HCT116 (cell line): ENCODE results near the gene SND1.

ENCODE experiments used
- CEBPB ChIP-seq: IDR thresholded peaks from 2 replicates; pipeline ENCODE4 v1.6.1; 2012; ENCODE audit warnings: low read depth
- ELF1 ChIP-seq: IDR thresholded peaks from 2 replicates; pipeline ENCODE4 v1.6.1; 2012; ENCODE audit warnings: low read depth, borderline replicate concordance
- EZH2 ChIP-seq: fragments of 200-600 bp; sonication (generic); IDR thresholded peaks from 2 replicates; pipeline ENCODE4 v1.6.1; 2017; ENCODE audit warnings: antibody characterized with exemption, mixed run types
- EZH2phosphoT487 ChIP-seq: fragments of 200-600 bp; IDR thresholded peaks from 2 replicates; pipeline ENCODE4 v1.6.1; 2018; ENCODE audit warnings: antibody characterized with exemption, borderline replicate concordance
- POLR2A ChIP-seq: IDR thresholded peaks from 2 replicates; pipeline ENCODE4 v1.7.0; 2011; ENCODE audit warnings: borderline replicate concordance; ENCODE audit not compliant: insufficient read depth, insufficient read length; ENCODE audit errors: extremely low read depth
- POLR2AphosphoS5 ChIP-seq: IDR thresholded peaks from 2 replicates; pipeline ENCODE4 v1.6.1; 2011; ENCODE audit warnings: mild to moderate bottlenecking, low read depth, low read length, moderate library complexity
- RAD21 ChIP-seq: IDR thresholded peaks from 2 replicates; pipeline ENCODE4 v1.6.1; 2012; ENCODE audit warnings: low read depth, mild to moderate bottlenecking
- SIN3A ChIP-seq: IDR thresholded peaks from 2 replicates; pipeline ENCODE4 v1.6.1; 2012; ENCODE audit warnings: low read depth
- TCF7L2 ChIP-seq: IDR thresholded peaks from 2 replicates; pipeline ENCODE4 v1.7.0; 2011; ENCODE audit warnings: borderline replicate concordance, inconsistent platforms; ENCODE audit not compliant: insufficient read depth, insufficient read length; ENCODE audit errors: extremely low read depth
- ZNF274 ChIP-seq: fragments of 200-500 bp; sonication (Bioruptor generic); IDR thresholded peaks from 2 replicates; pipeline ENCODE4 v1.6.1; 2014; ENCODE audit warnings: mild to moderate bottlenecking, low read depth, low read length, inconsistent platforms
- TF ChIP-seq, protein P1 (sequence below), 3 experiments: fragments of 200-600 bp in 1 of 3; sonication (generic) in 1 of 3; IDR thresholded peaks in 2 of 3; conservative IDR thresholded peaks in 1 of 3; 2 replicates each; pipeline ENCODE4 v1.5.1; 2012 to 2017; ENCODE audit warnings: low read depth in 2 of 3, low read length in 2 of 3, antibody characterized with exemption in 1 of 3, borderline replicate concordance in 1 of 3, control low read depth in 1 of 3, mild to moderate bottlenecking in 1 of 3, mixed read lengths in 1 of 3, mixed run types in 1 of 3, moderate library complexity in 1 of 3; ENCODE audit not compliant: insufficient read depth in 1 of 3
- TF ChIP-seq, protein P2 (sequence below): IDR thresholded peaks from 2 replicates; pipeline ENCODE4 v1.6.1; 2012; ENCODE audit warnings: low read depth
- TF ChIP-seq, protein P3 (sequence below): IDR thresholded peaks from 2 replicates; pipeline ENCODE4 v1.6.1; 2012

DNA sequence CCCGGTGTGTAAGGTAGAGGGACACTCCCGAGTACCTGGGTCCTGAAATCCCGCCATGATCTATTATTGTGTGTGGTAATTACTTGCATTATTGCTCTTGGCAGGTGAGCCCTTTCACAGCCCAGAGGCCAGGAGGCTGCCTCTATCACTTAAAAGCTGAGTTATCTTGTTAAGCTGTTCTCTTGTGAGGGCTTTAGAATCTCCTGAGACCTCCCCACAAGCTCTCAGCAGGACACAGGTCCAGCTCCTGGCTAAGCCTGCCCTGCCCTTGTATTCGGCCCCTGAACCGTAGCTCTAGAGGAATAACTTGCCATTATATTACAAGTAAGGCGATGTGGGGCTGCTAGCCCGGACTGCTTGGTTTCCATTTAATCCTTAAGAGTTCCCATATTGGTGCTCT lies 13.9 kb downstream of the SND1 start:
- TF ChIP-seq, protein P1, sequence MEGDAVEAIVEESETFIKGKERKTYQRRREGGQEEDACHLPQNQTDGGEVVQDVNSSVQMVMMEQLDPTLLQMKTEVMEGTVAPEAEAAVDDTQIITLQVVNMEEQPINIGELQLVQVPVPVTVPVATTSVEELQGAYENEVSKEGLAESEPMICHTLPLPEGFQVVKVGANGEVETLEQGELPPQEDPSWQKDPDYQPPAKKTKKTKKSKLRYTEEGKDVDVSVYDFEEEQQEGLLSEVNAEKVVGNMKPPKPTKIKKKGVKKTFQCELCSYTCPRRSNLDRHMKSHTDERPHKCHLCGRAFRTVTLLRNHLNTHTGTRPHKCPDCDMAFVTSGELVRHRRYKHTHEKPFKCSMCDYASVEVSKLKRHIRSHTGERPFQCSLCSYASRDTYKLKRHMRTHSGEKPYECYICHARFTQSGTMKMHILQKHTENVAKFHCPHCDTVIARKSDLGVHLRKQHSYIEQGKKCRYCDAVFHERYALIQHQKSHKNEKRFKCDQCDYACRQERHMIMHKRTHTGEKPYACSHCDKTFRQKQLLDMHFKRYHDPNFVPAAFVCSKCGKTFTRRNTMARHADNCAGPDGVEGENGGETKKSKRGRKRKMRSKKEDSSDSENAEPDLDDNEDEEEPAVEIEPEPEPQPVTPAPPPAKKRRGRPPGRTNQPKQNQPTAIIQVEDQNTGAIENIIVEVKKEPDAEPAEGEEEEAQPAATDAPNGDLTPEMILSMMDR (IDR thresholded peaks at IDR 0.05 in 2 of 3, conservative IDR thresholded peaks at IDR 0.05 in 1 of 3; ENCODE audit: borderline replicate concordance in 1 of 3, insufficient read depth in 1 of 3, low read depth in 2 of 3, low read length in 2 of 3), result no peak
- TF ChIP-seq, protein P2, sequence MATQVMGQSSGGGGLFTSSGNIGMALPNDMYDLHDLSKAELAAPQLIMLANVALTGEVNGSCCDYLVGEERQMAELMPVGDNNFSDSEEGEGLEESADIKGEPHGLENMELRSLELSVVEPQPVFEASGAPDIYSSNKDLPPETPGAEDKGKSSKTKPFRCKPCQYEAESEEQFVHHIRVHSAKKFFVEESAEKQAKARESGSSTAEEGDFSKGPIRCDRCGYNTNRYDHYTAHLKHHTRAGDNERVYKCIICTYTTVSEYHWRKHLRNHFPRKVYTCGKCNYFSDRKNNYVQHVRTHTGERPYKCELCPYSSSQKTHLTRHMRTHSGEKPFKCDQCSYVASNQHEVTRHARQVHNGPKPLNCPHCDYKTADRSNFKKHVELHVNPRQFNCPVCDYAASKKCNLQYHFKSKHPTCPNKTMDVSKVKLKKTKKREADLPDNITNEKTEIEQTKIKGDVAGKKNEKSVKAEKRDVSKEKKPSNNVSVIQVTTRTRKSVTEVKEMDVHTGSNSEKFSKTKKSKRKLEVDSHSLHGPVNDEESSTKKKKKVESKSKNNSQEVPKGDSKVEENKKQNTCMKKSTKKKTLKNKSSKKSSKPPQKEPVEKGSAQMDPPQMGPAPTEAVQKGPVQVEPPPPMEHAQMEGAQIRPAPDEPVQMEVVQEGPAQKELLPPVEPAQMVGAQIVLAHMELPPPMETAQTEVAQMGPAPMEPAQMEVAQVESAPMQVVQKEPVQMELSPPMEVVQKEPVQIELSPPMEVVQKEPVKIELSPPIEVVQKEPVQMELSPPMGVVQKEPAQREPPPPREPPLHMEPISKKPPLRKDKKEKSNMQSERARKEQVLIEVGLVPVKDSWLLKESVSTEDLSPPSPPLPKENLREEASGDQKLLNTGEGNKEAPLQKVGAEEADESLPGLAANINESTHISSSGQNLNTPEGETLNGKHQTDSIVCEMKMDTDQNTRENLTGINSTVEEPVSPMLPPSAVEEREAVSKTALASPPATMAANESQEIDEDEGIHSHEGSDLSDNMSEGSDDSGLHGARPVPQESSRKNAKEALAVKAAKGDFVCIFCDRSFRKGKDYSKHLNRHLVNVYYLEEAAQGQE, result no peak
- TF ChIP-seq ZNF274, result no peak
- no peak for TF ChIP-seq POLR2AphosphoS5
- TF ChIP-seq TCF7L2, result no peak
- TF ChIP-seq EZH2, result no peak
- TF ChIP-seq POLR2A, result no peak
- no peak for TF ChIP-seq SIN3A
- TF ChIP-seq ELF1, result no peak
- no peak for TF ChIP-seq CEBPB
- no peak for TF ChIP-seq EZH2phosphoT487
- no peak for TF ChIP-seq RAD21
- TF ChIP-seq, protein P3, sequence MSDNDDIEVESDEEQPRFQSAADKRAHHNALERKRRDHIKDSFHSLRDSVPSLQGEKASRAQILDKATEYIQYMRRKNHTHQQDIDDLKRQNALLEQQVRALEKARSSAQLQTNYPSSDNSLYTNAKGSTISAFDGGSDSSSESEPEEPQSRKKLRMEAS, result no peak
